T-helper 1 cell (primary cell): ENCODE data around the gene MLN.
"Not testable (repeated sequence)": the region's sequence is repeated elsewhere in the genome, so short reads cannot be mapped to it uniquely, and the experiment has no call there.

Source experiments
- DNase-seq, 5 donors: peaks; one replicate each; pipeline ENCODE4 v3.0.0-alpha.2; 2012 to 2020

The MLN gene

DNA sequence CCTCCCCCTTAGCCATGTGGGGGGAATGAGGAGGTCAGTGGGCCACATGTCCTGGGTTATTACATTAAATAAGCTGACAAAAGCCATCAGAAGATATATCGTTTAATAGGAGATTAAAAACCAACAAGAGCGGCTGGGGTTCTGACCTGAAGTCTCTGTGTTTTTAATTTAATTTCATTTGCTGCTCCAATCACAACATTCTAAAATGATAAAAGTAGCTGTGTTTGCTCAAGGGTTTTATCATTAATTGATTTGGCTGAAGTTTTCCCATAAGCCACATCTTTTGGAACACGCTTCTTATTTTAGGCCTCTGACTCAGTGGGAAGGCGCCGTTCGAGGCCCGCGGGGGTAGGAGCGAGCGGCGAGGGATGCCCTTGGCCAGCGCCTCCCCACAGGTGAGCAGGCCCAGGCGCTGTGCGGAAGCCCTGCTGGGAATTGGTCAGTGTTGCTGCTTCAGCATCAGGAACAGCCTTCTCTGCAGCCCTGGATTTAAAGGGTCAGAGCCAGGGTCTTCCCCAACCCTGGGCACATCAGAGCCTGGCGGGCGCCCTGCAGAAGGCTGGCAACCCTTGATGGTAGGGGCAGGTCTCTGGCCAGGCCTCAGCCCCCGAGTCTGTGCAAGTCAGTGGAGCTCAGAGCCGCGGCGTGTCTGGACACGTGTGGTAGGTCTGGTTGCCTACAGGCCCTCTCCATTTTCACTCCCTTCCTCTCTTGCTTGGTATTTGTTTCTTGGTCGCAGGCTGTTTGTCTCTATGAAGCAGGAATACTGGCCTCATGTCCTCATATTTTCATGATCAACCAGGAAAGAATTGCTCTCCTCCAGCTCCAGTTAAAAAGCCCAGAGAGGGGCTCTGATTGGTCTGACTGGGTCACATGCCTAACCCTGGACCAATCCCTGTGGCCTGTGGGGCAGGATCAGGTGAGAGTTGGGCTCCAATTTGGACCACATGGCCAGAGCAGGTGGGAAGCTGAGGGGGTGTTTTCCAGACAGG lies 30.9 kb upstream of the MLN start:
- DNase-seq = no peak

DNA sequence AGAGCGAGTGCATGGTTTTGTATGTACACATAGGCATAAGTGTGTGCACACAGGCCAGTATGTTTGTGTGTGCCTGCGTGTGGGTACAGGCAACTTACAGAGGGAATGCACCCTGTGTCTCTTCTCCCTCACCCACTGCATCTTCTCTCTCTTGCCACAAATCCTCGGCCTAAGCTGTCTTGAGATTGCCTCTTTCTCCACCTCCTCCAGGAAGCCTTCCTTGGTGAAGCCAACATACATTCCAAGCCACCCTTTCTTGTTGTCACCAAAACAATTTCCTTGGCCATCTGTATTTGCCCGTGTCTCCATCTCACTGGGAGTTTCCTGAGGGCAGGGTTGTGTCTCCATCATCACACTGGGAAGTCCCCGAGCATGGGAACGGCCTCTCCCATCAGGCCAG lies 29.8 kb upstream of the MLN start:
- DNase-seq = no peak

DNA sequence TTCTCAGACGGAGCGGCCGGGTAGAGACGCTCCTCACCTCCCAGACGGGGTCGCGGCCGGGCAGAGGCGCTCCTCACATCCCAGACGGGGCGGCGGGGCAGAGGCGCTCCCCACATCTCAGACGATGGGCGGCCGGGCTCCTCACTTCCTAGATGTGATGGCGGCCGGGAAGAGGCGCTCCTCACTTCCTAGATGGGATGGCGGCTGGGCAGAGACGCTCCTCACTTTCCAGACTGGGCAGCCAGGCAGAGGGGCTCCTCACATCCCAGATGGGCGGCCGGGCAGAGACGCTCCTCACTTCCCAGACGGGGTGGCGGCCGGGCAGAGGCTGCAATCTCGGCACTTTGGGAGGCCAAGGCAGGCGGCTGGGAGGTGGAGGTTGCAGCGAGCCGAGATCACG lies 29.0 kb upstream of the MLN start:
- not testable (repeated sequence) for DNase-seq

DNA sequence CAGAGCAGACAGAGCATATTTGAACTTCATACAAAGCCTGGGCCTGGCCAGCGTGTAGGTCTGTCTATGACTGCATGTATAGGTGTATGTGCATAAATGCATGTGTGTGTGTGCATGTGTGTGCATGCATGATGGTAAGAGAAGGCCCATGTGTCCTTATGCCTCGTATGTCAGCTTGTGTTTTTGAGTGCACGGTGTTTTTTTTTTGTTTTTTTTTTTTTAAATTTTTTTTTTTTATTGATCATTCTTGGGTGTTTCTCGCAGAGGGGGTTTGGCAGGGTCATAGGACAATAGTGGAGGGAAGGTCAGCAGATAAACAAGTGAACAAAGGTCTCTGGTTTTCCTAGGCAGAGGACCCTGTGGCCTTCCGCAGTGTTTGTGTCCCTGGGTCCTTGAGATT lies 27.9 kb upstream of the MLN start:
- not testable (repeated sequence) for DNase-seq

DNA sequence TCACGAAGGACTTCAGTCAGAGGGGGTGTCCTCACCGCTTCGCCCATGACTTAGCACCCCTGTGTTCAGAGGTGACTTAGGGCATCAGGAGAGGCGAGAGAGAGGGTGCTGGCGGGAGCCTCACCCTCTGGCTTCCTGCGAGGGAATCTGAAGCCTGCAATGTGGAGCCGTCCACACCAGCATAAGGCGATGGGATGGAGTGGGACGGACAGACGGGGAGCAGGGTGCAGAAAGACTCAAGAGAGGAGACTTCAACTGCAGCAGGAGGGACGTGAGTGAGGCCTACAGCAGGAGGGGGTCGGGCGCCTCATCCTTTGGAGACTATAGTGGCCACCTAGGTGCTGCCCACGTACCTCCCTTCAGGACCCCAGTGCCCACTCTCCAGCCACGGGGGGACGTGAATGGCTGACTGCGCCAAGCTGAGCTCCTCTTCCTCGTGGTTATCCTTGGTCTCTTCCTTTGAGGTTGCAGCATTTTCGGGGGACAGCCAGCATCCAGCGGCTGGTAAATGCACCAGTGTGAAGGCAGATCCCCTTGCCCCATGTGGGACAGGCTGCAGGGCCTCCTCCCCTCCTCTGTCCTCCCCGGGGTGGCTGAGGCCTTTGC lies 26.9 kb upstream of the MLN start:
- DNase-seq = no peak

DNA sequence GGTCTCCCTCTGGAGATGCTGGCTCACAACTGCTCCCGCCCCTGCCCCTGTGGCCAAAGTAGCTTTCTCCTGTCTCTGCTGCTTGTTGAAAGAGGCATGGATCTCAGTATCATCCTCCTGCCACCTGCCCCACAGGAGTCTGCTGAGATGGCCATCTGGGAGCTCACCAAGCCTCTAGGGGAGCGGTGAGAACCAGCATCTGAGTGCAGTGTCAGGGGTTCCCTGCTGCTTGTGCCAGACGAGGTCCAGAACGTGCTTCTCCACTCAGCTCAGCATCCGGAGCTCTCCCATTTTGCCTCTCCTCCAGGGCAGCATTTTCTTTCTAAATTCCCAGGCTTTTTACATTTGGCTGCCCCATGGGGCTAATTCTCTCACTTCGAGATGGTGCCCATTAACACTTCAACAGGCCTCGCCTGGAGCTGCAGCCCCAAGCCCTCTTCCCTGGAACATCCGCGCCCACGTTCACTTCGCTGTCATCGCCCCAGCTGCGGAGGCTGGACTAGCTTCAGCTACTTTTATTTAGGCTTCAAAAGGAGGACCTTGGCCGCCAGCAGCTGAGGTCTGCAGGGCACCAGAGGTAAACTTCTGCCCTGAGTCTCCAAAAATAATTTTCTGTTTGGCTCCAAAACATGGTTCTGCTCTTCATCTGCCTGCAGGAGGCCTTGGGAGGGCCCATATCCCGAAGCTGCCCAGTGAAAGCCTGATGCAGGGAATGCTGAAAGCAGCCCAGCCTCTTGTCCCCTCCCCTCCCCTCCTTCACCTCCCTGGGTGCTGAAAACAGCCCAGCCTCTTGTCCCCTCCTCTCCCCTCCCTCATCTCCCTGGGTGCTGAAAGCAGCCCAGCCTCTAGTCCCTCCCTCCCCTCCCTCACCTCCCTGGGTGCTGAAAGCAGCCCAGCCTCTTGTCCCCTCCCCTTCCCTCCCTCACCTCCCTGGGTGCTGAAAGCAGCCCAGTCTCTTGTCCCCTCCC lies 25.2 kb upstream of the MLN start:
- no peak for DNase-seq

DNA sequence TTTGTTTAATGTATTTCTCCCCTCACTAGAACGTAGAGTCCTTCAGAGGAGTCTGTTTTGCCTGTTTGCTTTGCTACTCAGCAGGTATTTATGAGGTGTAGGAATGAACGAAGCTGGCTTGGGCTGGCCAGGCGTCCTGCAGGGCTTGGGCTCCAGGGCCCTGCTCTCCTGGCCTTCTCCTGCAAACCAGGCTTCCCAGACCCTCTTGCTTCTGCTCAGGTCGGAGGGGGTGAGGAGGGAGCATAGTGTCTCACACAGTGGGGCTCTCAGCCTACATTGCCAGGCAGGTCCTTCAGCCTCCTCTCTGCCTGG lies 24.6 kb upstream of the MLN start:
- DNase-seq = no peak

DNA sequence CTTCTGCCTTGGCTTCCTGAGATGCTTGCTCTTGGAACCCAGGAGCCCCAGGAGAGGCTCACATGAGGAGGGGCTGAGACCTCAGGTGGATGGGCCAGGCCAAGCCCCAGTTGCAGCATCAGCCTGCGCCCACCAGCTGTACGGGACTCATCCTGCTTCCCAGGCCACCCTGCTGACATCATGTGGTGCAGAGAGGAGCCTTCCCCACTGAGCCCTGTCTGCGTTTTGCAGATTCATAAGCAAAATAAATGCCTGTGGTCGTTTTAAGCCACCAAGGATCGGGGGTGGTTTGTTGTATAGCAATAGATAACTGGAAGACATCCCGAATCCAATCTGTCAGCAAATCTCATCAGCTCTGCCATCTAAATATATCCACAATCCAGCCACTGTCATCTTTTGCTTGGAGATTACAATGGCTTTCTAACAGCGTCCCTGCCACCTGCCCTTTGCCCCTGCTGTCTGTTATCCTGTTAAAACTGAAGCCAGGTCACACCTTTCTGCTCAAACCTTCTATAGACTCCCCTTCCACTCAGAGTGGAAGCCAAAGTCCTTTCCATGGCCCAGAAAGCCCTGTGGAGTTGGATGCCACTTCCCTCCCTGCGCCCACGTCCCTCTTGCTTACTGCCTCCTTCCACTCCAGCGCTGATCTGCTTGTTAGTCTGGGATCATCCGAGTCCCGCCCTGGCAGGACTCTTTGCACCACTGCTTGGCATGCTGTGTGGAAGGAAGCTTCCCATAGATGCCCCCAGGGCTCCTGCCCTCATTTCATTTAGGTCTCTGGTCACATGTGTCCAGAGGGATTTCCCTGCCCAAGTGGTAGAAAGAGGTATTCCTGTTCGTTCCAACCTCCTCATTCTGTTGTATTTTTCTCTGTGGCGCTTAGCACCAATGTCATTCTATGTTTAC lies 24.0 kb upstream of the MLN start:
- DNase-seq = no peak

DNA sequence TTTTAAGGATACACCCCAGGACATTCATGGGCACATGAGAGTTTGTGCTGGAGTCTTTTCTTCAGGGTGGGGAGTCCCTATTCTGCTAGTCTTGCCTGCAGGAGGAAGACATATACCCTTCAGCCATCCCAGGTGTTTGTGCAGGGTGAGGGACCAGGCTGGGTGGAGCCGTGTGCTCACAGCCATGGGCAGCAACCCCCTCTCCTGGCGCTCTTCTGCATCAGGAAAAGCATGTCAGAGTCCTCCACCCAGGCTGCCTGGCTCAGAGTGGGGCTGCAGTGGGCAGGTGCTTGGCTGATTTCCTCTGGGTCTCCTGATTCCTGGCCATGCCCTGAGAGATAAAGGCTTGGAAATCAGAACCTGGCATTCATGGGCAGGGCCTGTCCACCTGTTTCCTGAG lies 22.7 kb upstream of the MLN start:
- DNase-seq = no peak

DNA sequence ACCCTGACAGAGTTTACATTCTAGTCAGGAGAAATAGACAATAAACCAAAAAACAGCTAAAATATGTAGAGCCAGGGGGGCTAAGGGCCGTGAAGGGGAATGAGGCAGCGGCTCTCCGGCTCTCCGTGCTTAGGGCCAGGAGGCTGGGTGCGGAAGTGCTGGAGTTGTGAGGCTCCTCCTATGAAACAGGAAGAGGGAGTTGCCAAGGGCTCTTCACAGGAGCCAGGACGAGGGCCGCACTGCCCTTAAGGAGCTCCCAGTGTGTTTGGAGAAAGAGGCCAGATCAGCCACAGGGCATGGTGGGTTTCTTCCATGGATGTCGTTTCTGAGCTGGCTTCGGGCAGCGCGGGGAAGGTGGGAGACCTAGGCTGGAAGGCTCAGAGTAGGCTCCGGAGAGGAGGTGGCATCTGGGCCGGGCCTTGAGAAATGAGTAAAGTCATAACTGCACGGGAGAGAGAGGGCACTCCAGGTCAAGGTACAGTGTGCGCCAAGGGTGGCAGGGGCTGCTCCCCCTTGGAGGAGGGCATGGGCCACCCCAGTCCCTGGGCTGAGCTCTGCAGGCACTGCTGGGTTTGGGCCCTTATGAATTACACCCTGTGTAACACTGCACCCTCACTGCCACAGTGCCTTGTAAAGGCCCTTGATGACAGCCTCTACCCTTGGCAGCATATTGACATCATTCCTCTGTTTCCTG lies 20.8 kb upstream of the MLN start:
- no peak for DNase-seq

DNA sequence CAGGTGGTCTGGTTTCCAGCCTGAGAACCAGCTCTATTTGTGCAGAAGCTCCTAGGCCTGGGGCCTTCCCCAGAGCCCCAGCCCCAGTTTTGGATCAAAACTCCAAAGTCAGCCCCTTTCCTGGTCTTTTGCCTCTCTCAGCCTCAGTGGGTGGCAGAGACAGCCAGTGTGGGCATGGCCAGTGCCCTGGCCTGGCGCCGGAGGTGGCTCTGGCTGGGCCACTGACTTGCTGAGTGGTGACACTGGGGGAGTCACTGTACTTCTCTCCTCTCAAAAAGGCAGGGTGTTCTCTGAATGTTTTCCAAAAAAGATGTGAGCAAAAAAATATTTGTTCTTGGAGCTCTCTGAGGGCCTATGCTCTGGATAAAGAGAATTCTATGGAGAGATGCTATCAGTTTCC lies 20.0 kb upstream of the MLN start:
- no peak for DNase-seq

DNA sequence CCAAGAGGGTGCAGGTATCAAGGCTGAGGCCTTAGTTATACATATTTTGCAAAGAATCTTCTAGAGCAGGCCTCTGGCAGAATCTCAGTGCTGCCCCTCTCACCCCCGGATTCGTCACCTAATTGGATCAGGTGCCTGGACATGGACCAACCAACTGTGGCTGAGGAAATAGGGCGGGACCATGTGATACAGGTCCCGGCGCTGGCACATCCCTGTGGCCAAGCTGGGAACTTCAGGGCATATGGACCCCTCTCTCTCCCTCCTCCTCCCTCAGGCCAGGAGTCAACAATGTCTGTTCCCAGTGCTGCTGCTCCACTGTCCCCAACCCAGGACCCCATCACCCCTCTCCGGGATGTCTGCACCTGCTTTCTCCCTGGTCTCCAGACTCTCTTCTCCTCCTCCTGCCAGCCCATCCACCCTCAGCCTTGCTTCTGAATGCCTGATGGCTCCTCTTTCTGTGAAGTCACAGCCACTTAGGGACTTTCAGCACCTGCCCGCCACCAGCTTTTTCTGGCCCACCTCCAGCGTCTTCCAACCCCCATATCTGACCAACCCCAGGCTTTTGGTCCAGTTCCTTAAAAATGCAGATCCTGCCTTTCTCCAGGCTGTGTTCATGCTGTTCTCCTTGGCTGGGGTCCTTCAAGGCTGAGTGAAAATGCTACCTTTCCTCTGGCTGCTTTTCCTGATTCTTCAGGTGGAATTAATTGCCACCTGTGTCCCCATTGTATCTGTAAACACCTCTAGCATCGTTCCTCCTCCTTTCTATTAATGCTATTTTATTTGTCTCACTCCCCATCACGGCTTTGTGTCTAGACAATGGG lies 19.0 kb upstream of the MLN start:
- DNase-seq = no peak

DNA sequence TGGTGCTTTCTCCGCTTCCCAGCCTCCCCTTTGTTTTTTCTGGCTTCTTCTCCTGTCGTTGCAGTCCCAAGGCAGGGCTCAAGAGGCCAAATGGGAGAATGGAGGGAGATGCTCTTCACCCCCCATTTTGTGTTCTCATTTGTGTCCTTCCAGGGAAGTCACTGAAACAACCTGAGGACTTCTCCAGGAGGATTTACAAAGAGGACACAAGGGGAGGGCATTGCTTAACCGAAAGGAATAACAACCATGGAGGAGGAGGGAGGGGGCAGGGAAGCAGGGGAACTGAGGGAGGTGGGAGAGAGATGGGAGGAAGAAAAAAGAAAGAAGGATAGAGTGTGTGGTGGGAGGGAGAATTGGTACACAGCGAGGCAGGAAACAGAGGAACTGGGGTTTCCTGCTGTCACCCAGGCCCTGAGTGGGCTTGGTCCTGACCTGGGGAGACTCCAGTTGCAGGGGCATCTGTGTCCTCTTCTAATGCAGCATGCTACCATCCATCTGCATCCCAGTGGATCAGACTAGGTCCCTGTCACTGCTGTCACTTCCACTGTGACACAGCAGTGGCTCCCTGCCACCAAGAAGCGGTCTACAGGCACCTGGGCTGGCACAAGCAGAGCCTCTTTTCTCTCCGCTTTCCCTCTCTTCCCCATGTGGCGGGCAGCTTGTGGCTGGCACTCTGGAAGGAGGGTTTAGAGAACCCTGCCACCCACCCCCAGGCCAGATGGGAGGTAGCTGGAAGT lies 17.1 kb upstream of the MLN start:
- no peak for DNase-seq

DNA sequence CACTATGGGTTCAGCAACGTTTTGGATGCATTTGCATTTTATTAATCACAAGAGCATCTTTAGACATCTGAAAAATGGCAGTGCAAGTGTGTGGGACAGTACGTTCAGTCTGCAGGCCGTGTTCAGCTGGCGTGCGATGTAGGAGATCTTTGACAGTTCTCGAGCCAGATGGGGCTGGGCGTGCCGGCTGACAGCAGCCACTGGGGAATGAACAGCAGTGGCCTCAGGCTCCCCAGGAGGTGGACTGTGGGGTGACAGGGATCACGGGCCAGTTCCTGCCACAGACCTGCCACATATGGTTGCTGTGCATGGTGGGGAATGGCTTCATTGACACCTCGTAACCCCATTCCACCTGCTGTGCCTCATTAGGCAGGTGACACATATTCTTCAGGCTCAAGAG lies 16.4 kb upstream of the MLN start:
- DNase-seq = no peak

DNA sequence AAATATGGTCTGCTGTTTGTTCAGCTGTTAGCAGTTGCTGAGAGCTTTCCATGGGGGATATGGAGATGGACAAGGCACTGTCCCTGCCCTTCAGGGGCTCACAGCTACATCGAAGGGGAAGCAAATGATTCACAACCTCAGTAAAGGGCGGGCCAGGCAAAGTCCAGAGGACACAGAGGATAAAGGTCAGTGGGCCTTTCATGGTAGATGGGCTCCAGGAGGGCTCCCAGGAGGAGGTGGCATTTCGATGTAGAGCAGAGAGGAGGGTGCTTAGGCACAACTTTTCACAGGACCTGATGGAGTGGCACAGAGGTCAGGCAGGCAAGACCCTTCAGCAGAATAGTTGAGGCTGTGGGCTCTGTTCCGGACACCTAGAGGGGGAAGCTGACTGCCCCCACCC lies 15.2 kb upstream of the MLN start:
- DNase-seq = no peak

DNA sequence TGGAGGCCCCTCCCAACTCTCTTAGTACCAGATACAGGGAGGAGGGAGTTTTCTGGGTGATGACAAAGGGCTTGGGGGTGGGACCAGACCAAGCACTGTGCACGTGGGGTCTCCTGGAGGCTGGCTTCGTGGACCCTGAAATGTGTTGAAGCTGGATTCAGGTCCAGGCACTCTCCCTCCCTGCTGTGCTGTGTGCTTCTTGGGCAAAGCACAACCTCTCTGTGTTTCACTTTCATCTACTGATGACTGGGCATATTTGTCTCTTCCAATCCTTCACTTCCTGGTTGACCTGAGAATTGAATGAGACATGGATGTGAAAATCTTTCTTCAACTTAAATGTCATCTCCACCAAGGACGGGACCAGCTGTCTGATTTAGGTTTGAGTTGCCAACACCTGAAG lies 14.5 kb upstream of the MLN start:
- DNase-seq = no peak

DNA sequence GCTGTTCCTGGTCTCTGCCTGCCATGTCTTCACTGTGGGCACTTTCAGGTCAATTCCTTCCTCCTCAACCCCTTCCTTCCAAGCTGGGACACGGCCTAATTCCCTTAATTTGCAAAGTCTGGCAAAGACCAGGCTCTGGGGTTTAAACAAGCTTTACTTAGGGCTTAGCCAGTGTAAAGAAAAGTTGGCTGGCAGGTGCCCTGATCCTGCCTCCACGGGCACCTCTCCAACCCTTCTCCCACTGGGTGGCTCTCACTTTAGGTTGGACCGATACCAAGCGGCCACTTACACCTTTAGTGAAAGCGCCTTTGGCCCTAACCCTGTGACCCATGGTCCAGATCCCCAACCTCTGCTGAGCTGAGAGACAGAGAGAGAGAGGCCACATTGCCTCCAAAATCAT lies 13.7 kb upstream of the MLN start:
- DNase-seq = no peak

DNA sequence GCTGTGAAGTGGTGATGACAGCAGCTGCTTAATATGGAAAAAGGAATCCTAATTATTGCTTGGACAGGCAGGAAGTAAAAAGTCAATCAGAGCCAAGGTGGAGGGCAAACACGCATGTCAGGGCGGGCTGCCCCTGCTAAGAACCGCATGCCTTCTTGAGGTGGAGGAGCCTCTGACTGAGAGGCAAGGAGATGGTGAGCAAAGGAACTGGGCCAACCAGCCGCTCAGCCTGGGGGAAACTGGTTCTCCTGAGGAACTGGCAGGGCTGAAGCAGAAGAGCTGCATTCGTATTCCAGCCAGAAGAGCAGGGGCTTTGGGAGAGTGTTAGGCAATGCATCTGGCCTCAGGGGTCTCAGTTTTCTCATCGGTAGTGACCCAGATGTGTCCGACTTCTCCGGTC lies 13.1 kb upstream of the MLN start:
- DNase-seq = no peak

DNA sequence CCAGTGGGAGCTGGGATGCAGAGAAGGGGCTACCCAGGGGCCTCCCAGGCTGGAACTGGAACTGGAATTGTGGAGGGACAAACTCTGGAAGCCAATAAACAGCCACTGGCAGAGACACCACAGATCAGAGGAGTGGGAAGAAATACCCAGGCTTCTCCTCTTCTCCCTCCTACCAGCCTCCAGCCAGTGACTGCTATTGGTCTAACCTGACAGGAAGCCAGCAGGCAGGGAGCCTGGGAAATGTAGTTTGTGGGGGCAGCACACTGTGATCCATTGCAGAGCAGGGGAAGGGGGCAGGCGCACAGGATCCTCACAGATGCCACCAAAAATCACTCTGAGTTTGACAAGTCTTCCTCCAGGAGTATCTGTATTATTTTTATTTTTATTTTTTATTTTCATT lies 12.1 kb upstream of the MLN start:
- no peak for DNase-seq
